SU-DHL-6 (cell line): Measurements from ENCODE around the gene MRTFB.

Experiments used
- H2AFZ ChIP-seq: fragments of 200-600 bp; sonication (generic); 2 replicates; pipeline ENCODE4 v1.6.1; 2014; ENCODE audit warnings: low read depth, mild to moderate bottlenecking, moderate library complexity, mixed read lengths, antibody characterized with exemption, low read length; ENCODE audit not compliant: severe bottlenecking
- H3F3A ChIP-seq: fragments of 200-600 bp; shearing (Covaris generic); 2 replicates; pipeline ENCODE4 v1.6.0; 2016; ENCODE audit warnings: antibody characterized with exemption, mild to moderate bottlenecking; ENCODE audit not compliant: insufficient read depth
- H3K27ac ChIP-seq: fragments of 200-600 bp; sonication (generic); 2 replicates; pipeline ENCODE4 v1.5.1; 2016; ENCODE audit warnings: low read depth, mild to moderate bottlenecking, low read length, moderate library complexity, mixed read lengths
- H3K27me3 ChIP-seq: fragments of 200-600 bp; sonication (generic), shearing (Covaris generic); 2 replicates; pipeline ENCODE4 v1.6.0; 2014; ENCODE audit warnings: mild to moderate bottlenecking, low read length
- H3K36me3 ChIP-seq: fragments of 200-600 bp; sonication (generic); 2 replicates; pipeline ENCODE4 v1.6.1; 2014; ENCODE audit warnings: mild to moderate bottlenecking, low read length, mixed read lengths
- H3K4me2 ChIP-seq: fragments of 300-600, 200-600 bp; shearing (Covaris generic), sonication (generic); 2 replicates; pipeline ENCODE4 v1.6.0; 2014; ENCODE audit warnings: low read length, low read depth, mild to moderate bottlenecking; ENCODE audit not compliant: poor library complexity, severe bottlenecking
- H3K4me3 ChIP-seq: fragments of 200-600 bp; sonication (generic); 2 replicates; pipeline ENCODE4 v1.5.1; 2014; ENCODE audit warnings: antibody characterized with exemption, low read length, mild to moderate bottlenecking, mixed read lengths; ENCODE audit not compliant: insufficient read depth, poor library complexity, severe bottlenecking
- H3K79me2 ChIP-seq: fragments of 200-600 bp; sonication (generic); 2 replicates; pipeline ENCODE4 v1.6.1; 2014; ENCODE audit warnings: mild to moderate bottlenecking, low read length, moderate library complexity; ENCODE audit not compliant: insufficient read depth
- H3K9ac ChIP-seq: fragments of 200-600 bp; sonication (generic); 2 replicates; pipeline ENCODE4 v1.7.0; 2014; ENCODE audit warnings: mild to moderate bottlenecking, low read length
- H3K9me2 ChIP-seq: fragments of 200-600 bp; sonication (generic); replicated peaks from 2 replicates; pipeline ENCODE4 v1.6.1; 2014; ENCODE audit warnings: low read length; ENCODE audit not compliant: insufficient read depth
- H3K9me3 ChIP-seq: fragments of 200-600 bp; sonication (generic); 2 replicates; pipeline ENCODE4 v1.6.1; 2014; ENCODE audit warnings: low read length, mixed read lengths; ENCODE audit not compliant: insufficient read depth
- H4K20me1 ChIP-seq: fragments of 200-600 bp; sonication (generic); 2 replicates; pipeline ENCODE4 v1.6.1; 2014; ENCODE audit warnings: low read depth, mild to moderate bottlenecking, antibody characterized with exemption, low read length, moderate library complexity, mixed read lengths
- CTCF ChIP-seq: fragments of 200-600 bp; sonication (generic); IDR thresholded peaks from one replicate; pipeline ENCODE4 v1.5.1; 2017; ENCODE audit warnings: antibody characterized with exemption, mild to moderate bottlenecking, low read length, moderate library complexity; ENCODE audit not compliant: insufficient read depth, poor library complexity, severe bottlenecking
- EZH2phosphoT487 ChIP-seq: fragments of 200-600 bp; sonication (generic), shearing (Covaris generic); conservative IDR thresholded peaks from 2 replicates; pipeline ENCODE4 v1.6.1; 2018; ENCODE audit warnings: mild to moderate bottlenecking, antibody characterized with exemption, low read length, moderate library complexity, mixed read lengths

MRTFB gene

GRCh38 chr16:14092561-14092960, 21.4 kb downstream of the MRTFB start:
- no peak overlapping the region for H3K27ac ChIP-seq
- H4K20me1 ChIP-seq: no peaks in the 10 kb centered on the region
- H3K36me3 ChIP-seq: no peaks in the 10 kb centered on the region
- no peaks in the 10 kb centered on the region for H3K9me3 ChIP-seq
- no peaks in the 10 kb centered on the region for H3F3A ChIP-seq
- no peak overlapping the region for H2AFZ ChIP-seq
- H3K79me2 ChIP-seq: peaks cover 8% of the 10 kb centered on the region; the same call in 1 of the 2 replicates
- no peaks in the 10 kb centered on the region for H3K9me2 ChIP-seq
- H3K4me2 ChIP-seq: no peak overlapping the region
- H3K4me3 ChIP-seq: no peak overlapping the region
- no peak overlapping the region for H3K9ac ChIP-seq
- no peaks in the 10 kb centered on the region for H3K27me3 ChIP-seq
- TF ChIP-seq EZH2phosphoT487 (no peak), CTCF (no peak)

- Histone ChIP-seq H3F3A (no peaks in the 10 kb centered on the region), H3K79me2 (peaks cover 14% of the 10 kb centered on the region; the same call in 1 of the 2 replicates), H3K9me2 (no peaks in the 10 kb centered on the region), H3K4me3 (no peak overlapping the region), H3K27me3 (no peaks in the 10 kb centered on the region), H3K9me3 (no peaks in the 10 kb centered on the region), H3K4me2 (no peak overlapping the region), H2AFZ (no peak overlapping the region), H3K9ac (no peak overlapping the region), H3K27ac (no peak overlapping the region), H3K36me3 (no peaks in the 10 kb centered on the region), H4K20me1 (no peaks in the 10 kb centered on the region; the same call in 1 of the 2 replicates)
- TF ChIP-seq CTCF (no peak), EZH2phosphoT487 (no peak)
These were observed 24.9 kb downstream of the MRTFB start for GRCh38 chr16:14095883-14096551.

- Histone ChIP-seq H4K20me1 (peaks cover 2% of the 10 kb centered on the region; the same call in 1 of the 2 replicates), H3K9ac (no peak overlapping the region), H3K27me3 (no peaks in the 10 kb centered on the region), H3K9me2 (no peaks in the 10 kb centered on the region), H3K79me2 (peaks cover 14% of the 10 kb centered on the region; the same call in 1 of the 2 replicates), H3K4me2 (no peak overlapping the region), H3K36me3 (no peaks in the 10 kb centered on the region), H3K9me3 (no peaks in the 10 kb centered on the region), H3K27ac (no peak overlapping the region), H3F3A (no peaks in the 10 kb centered on the region), H3K4me3 (no peak overlapping the region), H2AFZ (no peak overlapping the region)
- TF ChIP-seq EZH2phosphoT487 (no peak), CTCF (no peak)
These were observed 26.3 kb downstream of the MRTFB start for GRCh38 chr16:14097182-14097959.
